ENCODE data around the gene HTR3B.

Gene HTR3B

DNA sequence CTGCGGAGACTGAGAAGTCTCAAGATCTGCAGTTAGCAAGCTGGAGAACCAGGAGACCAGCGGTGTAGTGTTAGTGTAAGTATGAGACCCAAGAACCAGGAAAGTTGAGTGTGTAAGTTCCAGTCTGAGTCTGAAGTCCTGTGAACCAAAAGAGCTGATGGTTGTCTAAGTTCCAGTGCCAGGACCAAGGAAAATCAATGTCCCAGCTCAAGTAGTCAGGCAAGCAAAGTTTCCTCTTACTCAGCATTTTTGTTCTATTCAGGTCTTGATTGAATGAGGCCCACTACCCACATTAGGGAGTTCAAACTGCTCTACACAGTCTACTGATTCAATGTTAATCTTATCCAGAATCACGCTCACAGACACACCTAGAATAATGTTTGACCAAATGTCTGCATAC lies 40.2 kb upstream of the HTR3B start:
- no peak overlapping the region for H3K4me3 ChIP-seq (ENCODE audit: low read depth, low read length)
- DNase-seq (ENCODE audit: low read depth, low spot score) = no peak
- POLR2A ChIA-PET = no interaction called here
- TF ChIP-seq CTCF (IDR thresholded peaks at IDR 0.05; ENCODE audit: insufficient read depth, low read length, missing control alignments) = no peak
- CTCF ChIA-PET = no interaction called here

DNA sequence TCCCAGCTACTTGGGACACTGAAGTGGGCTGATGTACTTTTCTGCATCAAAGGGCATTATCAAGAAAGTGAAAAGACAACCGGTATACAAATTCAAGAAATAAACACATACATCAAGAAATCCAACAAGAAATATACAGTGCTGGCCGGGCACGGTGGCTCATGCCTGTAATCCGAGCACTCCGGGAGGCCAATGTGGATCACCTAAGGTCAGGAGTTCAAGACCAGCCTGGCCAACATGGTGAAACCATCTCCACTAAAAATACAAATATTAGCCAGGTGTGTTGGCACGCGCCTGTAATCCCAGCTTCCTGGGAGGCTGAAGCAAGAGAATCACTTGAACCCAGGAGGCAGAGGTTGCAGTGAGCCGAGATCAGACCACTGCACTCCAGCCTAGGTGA lies 38.7 kb upstream of the HTR3B start:
- H3K4me3 ChIP-seq (ENCODE audit: low read depth, low read length) = no peak overlapping the region
- ChIA-PET POLR2A (no interaction called here), CTCF (no interaction called here)
- TF ChIP-seq CTCF (IDR thresholded peaks at IDR 0.05; ENCODE audit: insufficient read depth, low read length, missing control alignments) = no peak
- DNase-seq (ENCODE audit: low read depth, low spot score) = no peak

- CTCF ChIA-PET = no interaction called here
- no peak for TF ChIP-seq CTCF (IDR thresholded peaks at IDR 0.05; ENCODE audit: insufficient read depth, low read length, missing control alignments)
- POLR2A ChIA-PET = no interaction called here
- no peak overlapping the region for H3K4me3 ChIP-seq (ENCODE audit: low read depth, low read length)
- DNase-seq (ENCODE audit: low read depth, low spot score) = no peak
Measured at GRCh38 chr11:113867843-113868503, 36.6 kb upstream of the HTR3B start.

GRCh38 chr11:113871336-113871735 lies 33.3 kb upstream of the HTR3B start:
- DNase-seq (ENCODE audit: low read depth, low spot score) = no peak
- no peak for TF ChIP-seq CTCF (IDR thresholded peaks at IDR 0.05; ENCODE audit: insufficient read depth, low read length, missing control alignments)
- POLR2A ChIA-PET = no interaction called here
- CTCF ChIA-PET = no interaction called here
- no peak overlapping the region for H3K4me3 ChIP-seq (ENCODE audit: low read depth, low read length)

DNA sequence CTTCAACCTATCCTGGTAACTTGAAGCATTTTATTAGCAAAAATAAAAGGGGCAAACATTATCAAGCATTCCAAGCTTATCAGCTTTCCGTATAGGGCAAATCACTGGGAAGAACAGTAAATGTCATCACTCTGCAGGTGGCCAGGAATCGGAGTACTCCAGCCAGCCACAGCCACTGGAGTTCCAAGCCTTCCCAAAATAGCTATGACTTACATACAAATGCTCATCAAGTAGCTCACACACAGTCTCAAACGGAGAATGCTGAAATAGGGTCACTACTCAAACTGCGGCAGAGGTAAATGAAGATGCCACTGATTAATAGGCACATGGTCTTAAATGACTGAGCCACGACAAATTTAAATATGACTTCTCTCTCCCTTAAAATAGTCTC lies 31.4 kb upstream of the HTR3B start:
- no peak overlapping the region for H3K4me3 ChIP-seq (ENCODE audit: low read depth, low read length)
- POLR2A ChIA-PET = interaction anchor here (0.6 kb wide), 1 partner anchor 1369 kb away, joined by 3 read pairs; no protein-coding TSS in a partner anchor
- CTCF ChIA-PET = interaction anchor here (0.7 to 2.9 kb wide), 3 partner anchors 11 to 388 kb away, joined by 3 to 11 read pairs (median 4); no protein-coding TSS in a partner anchor
- DNase-seq (ENCODE audit: low read depth, low spot score) = no peak
- no peak for TF ChIP-seq CTCF (IDR thresholded peaks at IDR 0.05; ENCODE audit: insufficient read depth, low read length, missing control alignments)

GRCh38 chr11:113874096-113874495 lies 30.5 kb upstream of the HTR3B start:
- peak overlapping the region; percentile 75 for H3K4me3 ChIP-seq (ENCODE audit: low read depth, low read length)
- no peak for TF ChIP-seq CTCF (IDR thresholded peaks at IDR 0.05; ENCODE audit: insufficient read depth, low read length, missing control alignments)
- no peak for DNase-seq (ENCODE audit: low read depth, low spot score)
- ChIA-PET CTCF (interaction anchor here (0.7 to 2.9 kb wide), 4 partner anchors 10 to 387 kb away, joined by 3 to 11 read pairs (median 4); no protein-coding TSS in a partner anchor), POLR2A (no interaction called here)

Data from AG04449 (cell line).